ENCODE measurements around the gene PNPT1. TPM values are rescaled to one million over a fixed set of nuclear protein-coding genes. Genes with fewer than 3 reads are reported as not detected.
"Not testable (repeated sequence)": the region's sequence is repeated elsewhere in the genome, so short reads cannot be mapped to it uniquely, and the experiment has no call there.

The PNPT1 gene
- polyA plus RNA-seq, 3 donors from 2014 or later: 13.1 to 20.5 (median 19.6) TPM

- Mint-ChIP-seq H3K27me3 (ENCODE audit: low read depth in 3 of 3) (no peaks in the 10 kb centered on the region), H3K4me1 (peaks cover 52 to 86% of the 10 kb centered on the region in 2 donors), H3K36me3 (peaks cover 0 to 19% (median 12%) of the 10 kb centered on the region in 3 donors), H3K4me3 (no peak overlapping the region), H3K27ac (peak overlapping the region in 1 of 6 donors; percentile 67), H3K9me3 (no peaks in the 10 kb centered on the region)
- no peak for DNase-seq
Observed at GRCh38 chr2:55604027-55604565, 89.5 kb downstream of the PNPT1 start.

GRCh38 chr2:55601849-55602248 lies 91.8 kb downstream of the PNPT1 start:
- no peak for DNase-seq
- Mint-ChIP-seq H3K4me1 (peaks cover 40 to 74% of the 10 kb centered on the region in 2 donors), H3K9me3 (no peaks in the 10 kb centered on the region), H3K27me3 (ENCODE audit: low read depth in 3 of 3) (no peaks in the 10 kb centered on the region), H3K4me3 (no peak overlapping the region), H3K36me3 (peaks cover 3 to 21% (median 12%) of the 10 kb centered on the region in 3 donors), H3K27ac (peak overlapping the region in 1 of 6 donors; percentile 44)

GRCh38 chr2:55598056-55598795 lies 95.4 kb downstream of the PNPT1 start:
- H3K27ac Mint-ChIP-seq: peak overlapping the region in 1 of 6 donors; percentile 40
- peaks cover 4 to 25% (median 12%) of the 10 kb centered on the region in 3 donors for H3K36me3 Mint-ChIP-seq
- H3K4me1 Mint-ChIP-seq: peaks cover 25 to 65% of the 10 kb centered on the region in 2 donors
- no peak for DNase-seq
- no peaks in the 10 kb centered on the region for H3K9me3 Mint-ChIP-seq
- H3K4me3 Mint-ChIP-seq: no peak overlapping the region
- no peaks in the 10 kb centered on the region for H3K27me3 Mint-ChIP-seq (ENCODE audit: low read depth in 3 of 3)

GRCh38 chr2:55596795-55597194 lies 96.8 kb downstream of the PNPT1 start:
- H3K27ac Mint-ChIP-seq; H3K4me3 Mint-ChIP-seq; H3K9me3 Mint-ChIP-seq; H3K27me3 Mint-ChIP-seq (ENCODE audit: low read depth in 3 of 3); DNase-seq: not testable (repeated sequence)
- H3K36me3 Mint-ChIP-seq: peaks cover 4 to 24% (median 7%) of the 10 kb centered on the region in 3 donors
- peaks cover 22 to 64% of the 10 kb centered on the region in 2 donors for H3K4me1 Mint-ChIP-seq

DNA sequence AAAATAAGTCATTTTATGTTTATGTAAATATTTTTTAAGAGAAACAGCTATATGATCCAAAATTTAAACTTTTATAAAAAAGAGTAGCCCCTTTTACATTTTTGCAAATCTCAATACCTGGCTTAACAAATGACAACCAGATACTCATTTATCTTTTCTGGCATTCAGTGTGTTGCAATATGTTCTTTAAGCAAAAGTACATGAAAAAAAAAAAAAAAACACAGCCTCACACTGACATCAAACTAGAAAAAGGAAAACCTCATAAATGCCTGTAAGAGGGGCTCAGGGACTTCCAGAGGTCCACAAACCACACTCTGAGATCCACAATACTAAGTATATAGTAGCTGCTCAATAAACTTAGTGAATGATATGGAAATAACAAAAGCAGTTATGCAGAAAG lies 98.1 kb downstream of the PNPT1 start:
- no peaks in the 10 kb centered on the region for H3K27me3 Mint-ChIP-seq (ENCODE audit: low read depth in 3 of 3)
- H3K36me3 Mint-ChIP-seq: peaks cover 4 to 22% (median 7%) of the 10 kb centered on the region in 3 donors
- no peak for DNase-seq
- H3K4me3 Mint-ChIP-seq: no peak overlapping the region
- H3K27ac Mint-ChIP-seq: no peak overlapping the region
- no peaks in the 10 kb centered on the region for H3K9me3 Mint-ChIP-seq
- peaks cover 26 to 67% of the 10 kb centered on the region in 2 donors for H3K4me1 Mint-ChIP-seq

- H3K27me3 Mint-ChIP-seq (ENCODE audit: low read depth in 3 of 3): no peaks in the 10 kb centered on the region
- peak overlapping the region in 3 of 6 donors; percentile 39 to 65 (median 62) for H3K27ac Mint-ChIP-seq
- no peaks in the 10 kb centered on the region for H3K9me3 Mint-ChIP-seq
- H3K4me1 Mint-ChIP-seq: peaks cover 15 to 67% of the 10 kb centered on the region in 2 donors
- peaks cover 4 to 18% (median 5%) of the 10 kb centered on the region in 3 donors for H3K36me3 Mint-ChIP-seq
- DNase-seq: no peak
- H3K4me3 Mint-ChIP-seq: no peak overlapping the region
Observed at GRCh38 chr2:55592130-55592529, 101.5 kb downstream of the PNPT1 start.

DNA sequence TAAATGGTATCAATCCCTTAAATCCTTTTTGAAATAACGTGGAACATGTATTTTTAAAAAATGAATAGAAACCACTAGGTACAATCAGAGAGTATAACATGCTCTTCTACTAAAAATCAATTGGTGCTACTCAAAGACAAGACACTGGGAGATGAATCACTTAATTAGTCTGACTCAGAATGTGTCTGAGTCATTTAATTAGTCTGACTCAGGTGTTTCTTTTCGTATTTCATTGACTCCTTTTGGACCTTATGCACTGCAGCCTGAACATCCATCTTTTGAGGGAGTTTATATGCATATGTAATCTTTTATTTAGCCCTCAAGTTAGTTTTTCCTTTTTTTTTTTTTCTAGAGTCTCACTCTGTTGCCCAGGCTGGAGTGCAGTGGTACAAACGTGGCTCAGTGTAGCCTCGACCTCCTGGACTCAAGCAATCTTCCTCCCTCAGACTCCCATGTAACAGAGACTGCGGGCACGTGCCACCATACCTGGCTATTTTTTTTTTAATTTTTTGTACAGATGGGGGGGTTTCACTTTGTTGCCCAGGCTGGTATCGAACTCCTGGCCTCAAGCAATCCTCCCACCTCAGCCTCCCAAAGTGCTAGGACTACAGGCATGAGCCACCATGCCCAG lies 102.7 kb downstream of the PNPT1 start:
- H3K9me3 Mint-ChIP-seq: no peaks in the 10 kb centered on the region
- peak overlapping the region in 2 of 6 donors; percentile 40 to 49 for H3K27ac Mint-ChIP-seq
- H3K4me3 Mint-ChIP-seq: no peak overlapping the region
- H3K4me1 Mint-ChIP-seq: peaks cover 15 to 62% of the 10 kb centered on the region in 2 donors
- no peaks in the 10 kb centered on the region for H3K27me3 Mint-ChIP-seq (ENCODE audit: low read depth in 3 of 3)
- H3K36me3 Mint-ChIP-seq: peaks cover 0 to 21% (median 5%) of the 10 kb centered on the region in 3 donors
- no peak for DNase-seq

DNA sequence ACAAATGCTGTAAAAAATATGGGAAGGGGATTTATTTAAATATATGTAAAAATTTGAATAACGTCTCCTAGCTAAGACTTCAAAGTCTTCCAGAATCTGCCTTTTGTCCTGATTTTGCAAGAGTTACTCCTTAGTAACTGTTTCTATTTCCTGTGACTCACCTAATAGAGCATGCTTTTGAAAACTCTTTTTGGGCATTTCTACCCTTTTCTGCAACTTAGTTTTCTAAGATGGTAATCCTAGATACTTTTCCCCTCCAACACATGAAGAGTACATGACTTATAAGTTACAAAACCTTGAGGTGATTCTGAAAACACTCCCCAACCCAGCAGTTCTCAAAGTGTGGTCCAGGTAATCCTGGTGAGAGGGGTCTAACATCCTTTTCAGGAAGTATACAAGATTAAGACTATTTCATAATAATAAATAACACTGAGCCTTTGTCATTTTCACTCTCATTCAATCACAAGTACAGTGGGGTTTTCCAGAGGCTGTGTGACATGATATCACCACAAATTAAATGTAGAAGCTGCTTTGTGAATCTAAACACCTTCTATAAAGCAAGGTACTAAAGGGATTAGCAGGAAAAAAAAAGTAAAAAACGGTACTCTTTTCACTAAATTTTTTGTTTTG lies 108.1 kb downstream of the PNPT1 start:
- Mint-ChIP-seq H3K4me1 (peaks cover 9 to 72% of the 10 kb centered on the region in 2 donors), H3K4me3 (no peak overlapping the region), H3K9me3 (no peaks in the 10 kb centered on the region), H3K27ac (peak overlapping the region in 1 of 6 donors; percentile 73), H3K36me3 (peaks cover 0 to 20% (median 10%) of the 10 kb centered on the region in 3 donors), H3K27me3 (ENCODE audit: low read depth in 3 of 3) (no peaks in the 10 kb centered on the region)
- DNase-seq: no peak

Other genes starting within 250 kb of the PNPT1 start
- 10 to 100 TPM in 2 of 3 donors, 1 to 10 TPM in 1; 8.5 to 13.1 (median 12.1) TPM for gene CFAP36, start 174.1 kb downstream of the PNPT1 start, polyA plus RNA-seq
- 10 to 100 TPM; 49.7 to 87.7 (median 58.3) TPM for gene PPP4R3B, start 76.2 kb downstream of the PNPT1 start, polyA plus RNA-seq
- not detected for gene EFEMP1, start 229.9 kb upstream of the PNPT1 start, polyA plus RNA-seq